Panc1 (cell line): Measurements from ENCODE around the gene GRIK1. TPM values are rescaled to one million over a fixed set of nuclear protein-coding genes. Genes with fewer than 3 reads are reported as not detected.

ENCODE experiments used
- ATAC-seq: fragments of 200-7000 bp; cut with Tn5 transposase; 2 replicates; pipeline ENCODE4 v1.9.1; 2020; ENCODE audit warnings: mild to moderate bottlenecking, moderate library complexity
- BruUV-seq: library from RNA; stranded (reverse); fragments of 400-500 nt; replicated peaks from 2 replicates; lab custom pipeline; 2021; lab: Mats Ljungman, UMichigan
- CTCF ChIA-PET: fragments of 300-600 bp; sonication (Branson Sonifier 250); formaldehyde crosslinking; loops from one replicate; lab custom pipeline; 2022; ENCODE audit warnings: antibody characterized with exemption; lab: Charles Lee
- POLR2A ChIA-PET: fragments of 300-600 bp; sonication (Branson Sonifier 250); formaldehyde crosslinking; loops from one replicate; lab custom pipeline; 2022; ENCODE audit warnings: antibody characterized with exemption; lab: Charles Lee
- DNase-seq: peaks from one replicate; pipeline ENCODE4 v3.0.0-alpha.2; 2010; ENCODE audit warnings: low read depth, low spot score
- H3K27ac ChIP-seq: 2 replicates; pipeline ENCODE4 v1.5.1; 2011; ENCODE audit warnings: mild to moderate bottlenecking, low read length, inconsistent platforms
- H3K27me3 ChIP-seq: fragments of 200-500 bp; sonication (Bioruptor generic); 2 replicates; pipeline ENCODE4 v1.6.0; 2014; ENCODE audit warnings: low read length, inconsistent platforms; ENCODE audit not compliant: control insufficient read depth, insufficient read depth
- H3K36me3 ChIP-seq: fragments of 200-500 bp; sonication (Bioruptor generic); 2 replicates; pipeline ENCODE4 v1.5.1; 2014; ENCODE audit warnings: inconsistent platforms, mild to moderate bottlenecking, low read length, moderate library complexity; ENCODE audit not compliant: control insufficient read depth, insufficient read depth
- H3K4me1 ChIP-seq: 2 replicates; pipeline ENCODE4 v1.5.1; 2011; ENCODE audit warnings: inconsistent platforms, mild to moderate bottlenecking, low read length, moderate library complexity; ENCODE audit not compliant: control insufficient read depth, insufficient read depth
- H3K4me3 ChIP-seq, 2 experiments: 2 replicates each; pipeline ENCODE4 v1.5.1; 2011 to 2012; ENCODE audit warnings: low read depth in 2 of 2, low read length in 2 of 2, mild to moderate bottlenecking in 2 of 2, inconsistent platforms in 1 of 2, moderate library complexity in 1 of 2
- H3K9me3 ChIP-seq: fragments of 200-500 bp; sonication (Bioruptor generic); 2 replicates; pipeline ENCODE4 v1.5.1; 2014; ENCODE audit warnings: low read depth, mild to moderate bottlenecking, inconsistent platforms, low read length, moderate library complexity; ENCODE audit not compliant: control insufficient read depth, insufficient read depth
- POLR2AphosphoS5 ChIP-seq: IDR thresholded peaks from 2 replicates; pipeline ENCODE4 v1.6.1; 2012; ENCODE audit warnings: mild to moderate bottlenecking, low read depth, low read length, moderate library complexity
- SIN3A ChIP-seq: IDR thresholded peaks from 2 replicates; pipeline ENCODE4 v1.6.1; 2012; ENCODE audit warnings: low read depth, mild to moderate bottlenecking, low read length, moderate library complexity, borderline replicate concordance; ENCODE audit not compliant: insufficient read depth
- TCF7L2 ChIP-seq: IDR thresholded peaks from 2 replicates; pipeline ENCODE4 v1.6.1; 2011; ENCODE audit warnings: mild to moderate bottlenecking, low read depth, low read length, inconsistent platforms
- in situ Hi-C: cut with HindIII; loops from 2 replicates; pipeline ENCODE4 v1.10.0; 2016; ENCODE audit warnings: low sequenced_read_pairs, low pct_unique_long_range_greater_than_20kb
- intact Hi-C: fragments of 100-400 bp; cut with micrococcal nuclease; formaldehyde crosslinking; loops from one replicate; pipeline ENCODE4 v1.10.0; 2022; ENCODE audit not compliant: unreplicated experiment
- total RNA-seq: library from RNA; stranded (reverse); gene quantifications from one replicate; pipeline ENCODE4 v1.2.1, GENCODE V29; 2021; ENCODE audit not compliant: unreplicated experiment
- TF ChIP-seq, protein P1 (sequence below), 2 experiments: IDR thresholded peaks; 2 replicates each; pipeline ENCODE4 v1.6.1; 2011 to 2012; ENCODE audit warnings: low read depth in 2 of 2, control low read depth in 1 of 2, low read length in 1 of 2, mild to moderate bottlenecking in 1 of 2, moderate library complexity in 1 of 2; ENCODE audit not compliant: insufficient read depth in 1 of 2
- TF ChIP-seq, protein P2 (sequence below): fragments of 450-650 bp; IDR thresholded peaks from 2 replicates; pipeline ENCODE4 v1.5.1; 2017; ENCODE audit warnings: mild to moderate bottlenecking

The GRIK1 gene
- total RNA-seq, 1 experiment from 2014 or later, result not detected

DNA sequence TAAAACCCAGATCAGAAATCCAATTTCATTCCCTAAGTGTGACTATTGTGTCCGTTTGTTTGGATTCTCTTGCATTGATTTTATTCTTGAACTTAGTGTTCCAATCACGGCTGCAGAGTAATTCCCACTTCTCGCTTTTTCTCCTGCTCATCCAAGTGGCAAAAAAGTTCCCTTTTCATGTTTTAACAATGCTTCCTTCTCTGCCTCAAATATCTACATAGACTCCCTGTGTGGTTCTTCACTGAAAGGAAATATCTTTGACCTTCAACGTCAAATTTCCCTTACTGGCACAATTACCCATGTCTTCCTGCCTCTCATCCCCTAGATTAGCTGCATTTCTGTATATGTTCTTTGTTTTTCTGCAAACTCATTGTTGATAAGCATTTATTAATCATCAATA is 335.7 kb downstream of the GRIK1 start:
- in situ Hi-C loops, result no loop called here
- CTCF ChIA-PET, result no interaction called here
- Histone ChIP-seq H3K27me3 (no peaks in the 10 kb centered on the region), H3K9me3 (no peaks in the 10 kb centered on the region), H3K27ac (no peak overlapping the region), H3K4me3 (no peak overlapping the region), H3K36me3 (no peaks in the 10 kb centered on the region), H3K4me1 (no peaks in the 10 kb centered on the region)
- no peak for DNase-seq
- no peak for ATAC-seq
- no peak for TF ChIP-seq SIN3A
- TF ChIP-seq, protein P1, sequence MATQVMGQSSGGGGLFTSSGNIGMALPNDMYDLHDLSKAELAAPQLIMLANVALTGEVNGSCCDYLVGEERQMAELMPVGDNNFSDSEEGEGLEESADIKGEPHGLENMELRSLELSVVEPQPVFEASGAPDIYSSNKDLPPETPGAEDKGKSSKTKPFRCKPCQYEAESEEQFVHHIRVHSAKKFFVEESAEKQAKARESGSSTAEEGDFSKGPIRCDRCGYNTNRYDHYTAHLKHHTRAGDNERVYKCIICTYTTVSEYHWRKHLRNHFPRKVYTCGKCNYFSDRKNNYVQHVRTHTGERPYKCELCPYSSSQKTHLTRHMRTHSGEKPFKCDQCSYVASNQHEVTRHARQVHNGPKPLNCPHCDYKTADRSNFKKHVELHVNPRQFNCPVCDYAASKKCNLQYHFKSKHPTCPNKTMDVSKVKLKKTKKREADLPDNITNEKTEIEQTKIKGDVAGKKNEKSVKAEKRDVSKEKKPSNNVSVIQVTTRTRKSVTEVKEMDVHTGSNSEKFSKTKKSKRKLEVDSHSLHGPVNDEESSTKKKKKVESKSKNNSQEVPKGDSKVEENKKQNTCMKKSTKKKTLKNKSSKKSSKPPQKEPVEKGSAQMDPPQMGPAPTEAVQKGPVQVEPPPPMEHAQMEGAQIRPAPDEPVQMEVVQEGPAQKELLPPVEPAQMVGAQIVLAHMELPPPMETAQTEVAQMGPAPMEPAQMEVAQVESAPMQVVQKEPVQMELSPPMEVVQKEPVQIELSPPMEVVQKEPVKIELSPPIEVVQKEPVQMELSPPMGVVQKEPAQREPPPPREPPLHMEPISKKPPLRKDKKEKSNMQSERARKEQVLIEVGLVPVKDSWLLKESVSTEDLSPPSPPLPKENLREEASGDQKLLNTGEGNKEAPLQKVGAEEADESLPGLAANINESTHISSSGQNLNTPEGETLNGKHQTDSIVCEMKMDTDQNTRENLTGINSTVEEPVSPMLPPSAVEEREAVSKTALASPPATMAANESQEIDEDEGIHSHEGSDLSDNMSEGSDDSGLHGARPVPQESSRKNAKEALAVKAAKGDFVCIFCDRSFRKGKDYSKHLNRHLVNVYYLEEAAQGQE (IDR thresholded peaks at IDR 0.05; ENCODE audit: insufficient read depth in 1 of 2, low read depth in 2 of 2, low read length in 1 of 2), result no peak
- TF ChIP-seq, protein P2, sequence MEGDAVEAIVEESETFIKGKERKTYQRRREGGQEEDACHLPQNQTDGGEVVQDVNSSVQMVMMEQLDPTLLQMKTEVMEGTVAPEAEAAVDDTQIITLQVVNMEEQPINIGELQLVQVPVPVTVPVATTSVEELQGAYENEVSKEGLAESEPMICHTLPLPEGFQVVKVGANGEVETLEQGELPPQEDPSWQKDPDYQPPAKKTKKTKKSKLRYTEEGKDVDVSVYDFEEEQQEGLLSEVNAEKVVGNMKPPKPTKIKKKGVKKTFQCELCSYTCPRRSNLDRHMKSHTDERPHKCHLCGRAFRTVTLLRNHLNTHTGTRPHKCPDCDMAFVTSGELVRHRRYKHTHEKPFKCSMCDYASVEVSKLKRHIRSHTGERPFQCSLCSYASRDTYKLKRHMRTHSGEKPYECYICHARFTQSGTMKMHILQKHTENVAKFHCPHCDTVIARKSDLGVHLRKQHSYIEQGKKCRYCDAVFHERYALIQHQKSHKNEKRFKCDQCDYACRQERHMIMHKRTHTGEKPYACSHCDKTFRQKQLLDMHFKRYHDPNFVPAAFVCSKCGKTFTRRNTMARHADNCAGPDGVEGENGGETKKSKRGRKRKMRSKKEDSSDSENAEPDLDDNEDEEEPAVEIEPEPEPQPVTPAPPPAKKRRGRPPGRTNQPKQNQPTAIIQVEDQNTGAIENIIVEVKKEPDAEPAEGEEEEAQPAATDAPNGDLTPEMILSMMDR, result no peak
- no peak for TF ChIP-seq TCF7L2
- no peak for TF ChIP-seq POLR2AphosphoS5
- POLR2A ChIA-PET, result no interaction called here
- no TSS peak for BruUV-seq
- intact Hi-C loops, result no loop called here

- TF ChIP-seq SIN3A, result no peak
- TF ChIP-seq POLR2AphosphoS5, result no peak
- TF ChIP-seq, protein P2, result no peak
- TF ChIP-seq TCF7L2, result no peak
- TF ChIP-seq, protein P1 (IDR thresholded peaks at IDR 0.05; ENCODE audit: insufficient read depth in 1 of 2, low read depth in 2 of 2, low read length in 1 of 2), result no peak
- no TSS peak for BruUV-seq
- DNase-seq, result no peak
- no peak overlapping the region for H3K27ac ChIP-seq
- H3K9me3 ChIP-seq, result no peaks in the 10 kb centered on the region
- H3K36me3 ChIP-seq, result no peaks in the 10 kb centered on the region
- no peak for ATAC-seq
- H3K27me3 ChIP-seq, result no peaks in the 10 kb centered on the region
- POLR2A ChIA-PET, result no interaction called here
- no peaks in the 10 kb centered on the region for H3K4me1 ChIP-seq
- in situ Hi-C loops, result no loop called here
- no peak overlapping the region for H3K4me3 ChIP-seq
- intact Hi-C loops, result no loop called here
- CTCF ChIA-PET, result no interaction called here
These were observed 338.7 kb downstream of the GRIK1 start for GRCh38 chr21:29601047-29601446.
